CD4-positive, alpha-beta T cell treated with Interleukin-1 beta for 1 hour (primary cell): ENCODE results near the gene FAM171A1.
A peak's percentile ranks its signal among the peaks of the same experiment; 100 is the strongest.
"Not testable (repeated sequence)": the region's sequence is repeated elsewhere in the genome, so short reads cannot be mapped to it uniquely, and the experiment has no call there.

Source experiments
- DNase-seq, 2 donors: peaks; one replicate each; pipeline ENCODE4 v3.0.0-alpha.2; 2020 to 2022

FAM171A1 gene

DNA sequence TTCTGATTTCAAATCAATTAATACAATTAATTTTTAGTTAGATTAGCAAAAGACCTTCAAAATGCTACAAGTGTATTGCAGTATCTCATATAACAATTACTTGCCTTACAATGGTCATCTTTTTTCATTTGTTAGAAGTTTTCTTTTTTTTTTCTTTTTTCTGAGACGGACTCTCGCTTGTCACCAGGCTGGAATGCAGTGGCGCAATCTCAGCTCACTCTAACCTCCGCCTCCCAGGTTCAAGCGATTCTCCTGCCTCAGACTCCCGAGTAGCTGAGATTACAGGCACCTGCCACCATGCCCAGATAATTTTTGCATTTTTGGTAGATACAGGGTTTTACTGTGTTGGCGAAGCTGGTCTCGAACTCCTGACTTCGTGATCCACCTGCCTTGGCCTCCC lies 95.0 kb downstream of the FAM171A1 start:
- DNase-seq, result not testable (repeated sequence)

DNA sequence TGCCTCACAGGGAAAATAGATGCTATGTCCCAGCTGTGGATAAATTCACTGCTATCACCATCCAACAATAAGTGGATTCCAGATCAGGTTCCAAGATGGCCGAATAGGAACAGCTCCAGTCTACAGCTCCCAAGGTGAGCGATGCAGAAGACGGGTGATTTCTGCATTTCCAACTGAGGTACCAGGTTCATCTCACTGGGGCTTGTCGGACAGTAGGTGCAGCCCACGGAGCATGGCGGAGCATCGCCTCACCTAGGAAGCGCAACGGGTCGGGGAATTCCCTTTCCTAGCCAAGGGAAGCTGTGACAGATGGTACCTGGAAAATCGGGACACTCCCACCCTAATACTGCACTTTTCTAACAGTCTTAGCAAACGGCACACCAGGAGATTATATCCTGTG lies 101.3 kb downstream of the FAM171A1 start:
- DNase-seq, result not testable (repeated sequence)

DNA sequence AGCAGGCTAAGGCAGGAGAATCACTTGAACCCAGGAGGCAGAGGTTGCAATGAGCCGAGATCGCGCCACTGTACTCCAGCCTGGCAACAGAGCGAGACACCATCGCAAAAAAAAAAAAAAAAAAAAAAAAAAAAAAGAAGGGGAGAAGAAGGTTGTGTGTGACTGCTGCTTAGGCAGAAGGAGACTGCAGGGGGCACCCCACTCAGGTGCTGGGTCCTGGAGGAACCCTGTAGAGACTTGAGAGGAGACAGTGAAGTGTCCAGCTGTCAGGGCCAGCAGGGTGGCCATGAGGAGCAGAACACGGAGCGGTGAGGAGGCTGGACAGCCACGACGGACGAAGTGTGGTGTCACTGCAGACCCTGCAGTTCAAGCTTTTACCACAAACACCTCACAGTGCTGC lies 103.6 kb downstream of the FAM171A1 start:
- DNase-seq, result no peak

DNA sequence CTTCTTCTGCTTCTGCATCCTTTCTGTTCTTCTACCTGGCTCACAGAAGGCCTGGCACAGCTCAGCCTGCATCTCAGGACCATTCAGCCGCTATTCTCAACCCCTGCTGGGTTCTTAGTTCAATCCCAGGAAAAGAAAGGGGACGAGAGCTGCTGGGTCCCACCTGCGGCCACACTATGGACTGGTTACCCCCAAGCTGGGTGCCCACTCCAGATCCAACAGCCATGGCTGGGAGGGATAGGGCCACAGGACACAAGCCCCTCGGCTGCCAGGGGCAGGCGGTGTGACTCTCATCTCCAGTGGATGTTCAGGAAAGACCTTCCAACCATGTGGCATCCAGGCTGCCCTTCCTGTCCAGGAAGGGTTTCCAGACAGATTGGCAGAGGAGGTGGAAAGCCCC lies 105.0 kb downstream of the FAM171A1 start:
- no peak for DNase-seq

DNA sequence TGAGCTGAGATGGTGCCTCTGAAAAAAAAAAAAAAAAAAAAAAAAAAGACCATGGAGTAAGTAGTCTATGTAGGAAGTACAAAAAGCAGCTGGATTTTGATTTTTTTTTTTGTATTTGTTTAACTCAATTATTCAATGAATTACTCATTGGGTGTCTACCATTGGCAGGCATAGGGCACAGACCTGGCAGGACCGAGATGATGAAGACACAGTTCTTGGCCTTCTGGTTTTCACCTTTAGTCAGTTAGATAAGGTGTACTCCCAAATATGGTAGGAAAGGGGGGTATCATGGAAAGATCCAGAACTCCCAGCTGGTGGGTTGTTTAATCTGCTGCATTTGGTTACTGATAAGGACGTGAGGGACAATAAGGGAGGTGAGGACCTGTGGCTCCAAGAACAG lies 105.5 kb downstream of the FAM171A1 start:
- no peak for DNase-seq

DNA sequence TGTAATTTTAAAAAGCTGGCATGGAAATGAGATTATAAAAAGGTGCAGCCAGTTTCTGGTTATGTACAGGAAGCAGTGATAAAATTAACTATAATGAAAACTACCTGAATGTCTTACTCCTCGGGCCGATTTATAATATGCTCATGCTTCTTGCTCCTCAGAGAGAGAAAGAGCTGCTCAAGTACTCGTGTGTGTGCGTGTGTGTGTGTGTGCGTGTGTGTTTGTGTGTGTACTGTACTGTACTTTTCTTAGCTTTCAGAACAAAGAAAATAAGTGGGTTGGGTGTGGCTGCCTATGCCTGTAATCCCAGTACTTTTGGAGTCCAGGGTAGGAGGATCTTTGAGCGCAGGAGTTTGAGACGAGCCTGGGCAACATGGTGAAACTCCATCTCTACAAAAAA lies 106.0 kb downstream of the FAM171A1 start:
- no peak for DNase-seq

DNA sequence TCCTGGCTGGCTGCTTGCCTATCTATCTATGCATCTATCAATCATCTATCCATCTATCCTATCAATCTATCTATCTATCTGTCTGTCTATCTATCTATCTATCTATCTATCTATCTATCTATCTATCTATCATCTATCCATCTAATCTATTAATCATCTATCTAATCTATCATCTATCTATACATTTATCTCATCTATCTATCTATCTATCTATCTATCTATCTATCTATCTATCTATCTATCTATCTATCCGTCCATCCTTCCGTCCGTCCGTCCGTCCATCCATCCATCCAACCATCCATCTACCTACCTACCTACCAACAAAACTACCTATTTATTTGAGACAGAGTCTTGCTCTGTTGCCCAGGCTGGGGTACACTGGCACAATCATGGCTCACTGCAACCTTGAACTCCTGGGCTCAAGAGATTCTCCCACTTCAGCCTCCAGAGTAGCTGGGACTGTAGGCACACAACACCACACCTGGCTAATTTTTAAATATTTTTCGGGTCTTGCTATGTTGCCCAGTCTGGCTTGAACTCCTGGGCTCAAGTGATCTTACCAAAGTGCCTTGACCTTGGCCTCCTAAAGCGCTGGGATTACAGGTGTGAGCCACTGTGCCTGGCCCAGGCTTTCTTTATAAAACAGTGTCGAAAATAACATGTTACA lies 107.3 kb downstream of the FAM171A1 start:
- no peak for DNase-seq

DNA sequence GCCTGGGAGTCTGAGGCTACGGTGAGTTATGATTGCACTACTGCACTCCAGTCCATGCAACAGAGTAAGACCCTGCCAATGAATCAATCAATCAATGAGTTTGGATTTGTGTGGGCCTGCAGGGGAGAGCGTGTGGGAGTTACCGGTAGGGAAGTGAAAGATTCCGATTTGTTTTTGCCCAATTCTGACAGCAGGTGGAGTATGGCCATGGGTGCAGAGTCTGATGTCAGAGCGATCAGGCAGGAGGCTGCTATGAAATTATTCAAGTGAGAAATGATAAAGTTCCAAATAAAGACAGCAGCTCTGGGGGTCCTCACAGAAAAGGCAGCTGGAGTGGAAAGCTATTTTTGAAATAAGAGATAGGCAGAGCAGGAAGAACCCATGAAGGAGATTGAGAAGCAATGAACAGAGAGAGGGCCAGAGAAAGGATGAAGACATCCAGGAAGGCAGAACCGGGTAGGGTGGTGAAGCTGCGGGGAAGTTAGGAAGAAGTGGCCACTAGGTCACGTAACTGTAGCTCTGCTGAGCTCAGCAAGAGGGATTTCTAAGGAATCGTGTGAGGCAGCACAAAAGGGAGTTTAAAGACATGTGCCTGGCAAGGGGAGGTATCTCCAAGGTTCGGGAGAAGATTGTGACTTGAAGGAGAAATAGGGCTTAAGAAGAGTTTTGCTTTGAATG lies 108.9 kb downstream of the FAM171A1 start:
- no peak for DNase-seq

DNA sequence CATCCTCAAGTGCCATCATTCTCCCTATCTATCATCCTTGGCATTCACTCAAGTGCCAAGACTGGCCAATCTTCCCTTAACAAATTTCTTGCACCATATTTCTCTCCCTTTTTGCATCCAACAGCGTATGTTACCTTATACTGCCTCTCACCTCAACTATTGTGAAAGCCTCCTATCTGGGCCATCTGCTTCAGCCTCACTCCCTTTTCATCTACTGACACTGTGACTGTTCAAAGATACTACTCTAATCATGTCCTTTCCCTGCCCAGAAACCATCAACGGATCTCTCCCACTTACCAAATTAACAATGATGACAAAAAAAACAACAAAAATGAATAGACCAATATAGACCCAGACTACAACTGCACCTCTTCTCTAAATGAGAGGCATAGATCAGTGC lies 112.0 kb downstream of the FAM171A1 start:
- DNase-seq, result no peak

DNA sequence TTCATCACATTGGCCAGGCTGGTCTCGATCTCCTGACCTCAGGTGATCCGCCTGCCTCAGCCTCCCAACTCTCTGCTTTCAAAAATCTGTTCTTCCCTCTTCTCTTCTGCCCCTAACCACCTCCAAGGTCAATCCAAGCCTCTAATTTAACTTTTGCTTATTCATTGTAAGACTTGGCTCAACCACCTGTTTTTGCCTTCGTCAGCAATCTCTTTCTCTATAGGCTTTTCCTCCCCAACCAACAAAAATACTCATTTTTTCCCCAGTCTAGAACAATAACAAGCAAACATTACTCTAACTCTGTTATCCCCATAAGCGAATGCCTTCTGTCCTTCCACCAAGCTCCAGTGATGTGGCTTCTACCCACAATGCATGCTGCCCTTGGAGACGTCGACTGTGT lies 112.8 kb downstream of the FAM171A1 start:
- no peak for DNase-seq

DNA sequence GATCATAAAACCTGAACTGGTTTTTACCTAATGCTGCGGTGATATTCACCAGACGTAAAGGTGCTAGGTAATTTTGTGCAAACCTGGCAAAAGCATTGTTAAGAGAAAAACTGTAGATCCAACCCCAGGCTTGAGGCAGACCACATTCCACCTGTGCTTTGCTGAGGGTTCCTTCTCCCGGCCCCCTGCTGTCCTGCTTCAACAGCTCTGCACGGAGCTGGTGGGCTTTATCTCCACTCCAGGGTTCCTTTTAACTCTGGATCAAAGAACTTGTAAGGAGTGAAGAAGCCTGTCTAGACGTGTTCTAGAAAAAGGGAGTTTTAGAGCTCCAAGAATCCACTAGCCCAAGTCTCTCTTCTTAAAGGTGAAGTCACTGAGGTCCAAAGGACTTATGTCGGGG lies 115.1 kb downstream of the FAM171A1 start:
- DNase-seq, result no peak

DNA sequence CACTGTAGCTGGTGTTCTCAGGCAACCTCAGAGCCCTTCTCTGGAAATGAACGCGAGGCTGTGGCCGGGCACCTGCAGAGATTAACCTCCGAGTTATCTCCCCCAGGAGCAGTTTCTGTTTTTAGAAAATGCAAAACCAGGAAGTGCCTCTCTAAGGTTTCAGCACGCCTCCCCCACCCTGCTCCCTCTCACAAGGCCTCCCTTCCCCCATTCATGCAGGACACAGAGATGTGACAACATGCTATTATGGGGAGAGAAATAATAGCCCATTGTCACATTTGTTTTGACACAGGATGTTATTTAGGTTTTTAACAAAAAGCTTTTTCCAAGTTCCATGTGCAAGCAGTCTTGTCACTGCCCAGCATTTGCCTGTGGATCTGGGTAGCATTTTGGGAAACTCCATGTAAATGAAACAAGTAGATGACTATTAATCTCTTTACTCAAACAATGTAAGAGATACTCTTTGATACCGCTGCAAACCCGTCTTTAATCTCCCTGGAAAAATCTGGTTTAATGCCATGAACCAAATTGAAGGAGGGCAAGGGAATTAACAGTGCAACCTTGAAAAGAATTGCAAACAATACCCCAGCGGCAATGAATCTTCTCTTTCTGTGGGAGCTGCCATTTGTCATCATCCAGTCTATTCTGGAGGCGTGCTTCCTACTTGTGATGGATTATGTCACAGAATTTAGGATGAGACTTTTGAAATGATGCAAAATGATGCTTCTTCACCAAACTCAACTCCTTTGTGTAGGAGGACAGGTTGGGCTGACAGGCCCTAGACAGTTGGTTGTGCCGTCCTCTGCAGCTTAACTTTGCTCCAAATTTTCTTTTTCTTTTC lies 116.1 kb downstream of the FAM171A1 start:
- peak in 1 of 2 donors; percentile 13 for DNase-seq

DNA sequence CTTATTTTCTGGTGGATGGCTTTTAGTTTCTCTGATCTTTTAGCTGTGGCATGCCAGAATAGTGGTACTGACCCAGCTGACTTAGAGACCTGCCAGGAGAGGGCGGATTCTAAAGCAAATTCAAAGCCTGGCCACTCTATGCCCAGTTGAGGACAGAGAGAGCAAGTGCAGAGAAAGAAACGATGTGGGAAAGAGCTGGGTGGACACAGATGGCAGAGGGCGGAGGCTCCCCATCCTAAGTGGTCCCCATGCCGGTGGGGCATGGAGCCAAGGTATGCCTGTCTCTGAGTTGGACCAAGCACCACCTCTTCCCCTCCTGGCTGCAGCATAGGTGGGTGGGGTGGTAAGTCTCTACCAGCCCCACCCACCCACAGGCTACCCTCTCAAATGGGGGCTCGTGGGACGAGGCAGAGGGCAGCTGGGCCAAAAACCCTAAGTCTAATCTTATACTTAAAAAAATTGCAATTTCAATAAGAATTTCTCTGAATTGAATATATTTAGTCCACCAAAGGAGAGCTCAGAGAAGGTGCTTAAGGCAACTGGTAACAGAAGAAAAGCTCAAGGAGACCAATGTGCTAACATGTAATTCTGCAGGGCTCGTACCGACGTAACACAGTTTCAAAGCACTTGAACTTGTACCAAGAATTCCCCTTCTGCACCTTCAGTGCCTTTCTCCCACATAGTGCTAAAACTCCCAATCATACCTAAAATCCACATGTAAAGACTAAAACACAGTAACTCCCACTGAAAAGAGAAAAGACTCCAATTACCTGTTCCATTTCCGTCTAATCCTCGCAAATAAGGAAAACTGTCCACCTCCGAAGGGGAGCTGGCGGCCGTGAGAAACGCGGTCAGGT lies 116.9 kb downstream of the FAM171A1 start:
- no peak for DNase-seq

DNA sequence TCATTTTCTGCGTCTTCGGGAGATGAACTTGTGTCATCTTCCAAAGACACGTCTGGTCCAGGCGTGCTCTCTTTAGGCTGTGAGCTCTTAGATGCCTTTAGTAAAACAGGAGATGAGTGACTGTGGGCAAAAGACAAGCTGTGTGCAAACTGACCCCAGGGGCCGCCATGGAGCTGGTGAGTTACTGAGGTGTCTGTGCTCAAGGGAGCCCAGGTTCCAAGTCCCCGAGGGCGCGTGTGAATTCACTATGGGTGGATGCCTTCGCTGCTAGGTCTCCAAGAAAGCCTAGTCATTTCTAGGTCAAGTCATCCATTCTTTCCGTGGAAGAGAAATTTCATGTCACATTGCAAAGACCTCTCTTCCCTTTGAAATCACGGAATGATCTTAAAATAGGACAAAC lies 118.7 kb downstream of the FAM171A1 start:
- no peak for DNase-seq

DNA sequence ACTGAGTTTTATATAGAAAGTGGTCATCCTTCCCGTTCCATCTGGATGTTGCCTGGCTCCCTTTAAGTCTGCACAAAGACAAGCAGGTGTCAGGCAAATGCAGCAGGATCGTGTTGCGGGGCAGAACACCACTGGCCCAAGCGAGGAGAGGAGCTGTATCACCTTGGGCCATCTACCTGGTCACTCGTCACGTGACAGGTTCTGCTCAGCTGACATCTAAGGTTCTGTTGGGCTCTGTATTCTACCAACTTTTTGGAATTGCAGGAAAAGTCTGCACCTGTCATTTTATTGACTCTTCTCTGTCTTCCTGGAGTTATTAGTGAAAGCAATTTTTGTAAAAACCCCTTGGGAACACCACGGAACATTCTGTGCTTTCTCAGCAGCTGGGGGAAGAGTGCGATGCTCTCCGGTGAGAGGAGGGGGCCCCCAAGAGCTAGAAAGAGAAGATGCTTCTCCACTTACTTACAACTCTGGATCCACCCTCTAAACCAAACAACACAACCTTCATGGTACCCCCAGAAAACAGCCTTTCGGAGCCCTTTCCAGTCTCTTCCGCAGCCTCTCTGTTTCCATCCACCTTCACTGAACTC lies 119.2 kb downstream of the FAM171A1 start:
- DNase-seq, result no peak

DNA sequence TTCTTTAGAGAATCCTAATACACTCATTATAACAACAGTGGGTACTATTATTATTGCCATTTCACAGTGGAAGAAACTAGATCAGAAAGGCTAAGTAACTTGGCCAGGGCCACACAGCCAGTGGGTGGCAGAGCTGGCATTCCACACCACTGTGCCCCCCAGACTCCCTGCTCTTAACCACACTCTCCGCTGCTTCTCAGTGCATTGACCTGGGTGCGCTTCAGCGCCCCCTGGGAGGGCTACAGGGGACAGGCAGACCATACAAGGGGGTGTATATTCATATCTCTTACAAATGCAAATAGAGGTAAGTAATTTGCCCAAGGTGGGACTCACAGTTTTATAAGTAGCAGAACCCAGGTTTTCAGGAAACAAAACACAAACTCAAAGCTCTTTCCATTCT lies 125.6 kb downstream of the FAM171A1 start:
- peak; percentile 12 to 22 for DNase-seq

DNA sequence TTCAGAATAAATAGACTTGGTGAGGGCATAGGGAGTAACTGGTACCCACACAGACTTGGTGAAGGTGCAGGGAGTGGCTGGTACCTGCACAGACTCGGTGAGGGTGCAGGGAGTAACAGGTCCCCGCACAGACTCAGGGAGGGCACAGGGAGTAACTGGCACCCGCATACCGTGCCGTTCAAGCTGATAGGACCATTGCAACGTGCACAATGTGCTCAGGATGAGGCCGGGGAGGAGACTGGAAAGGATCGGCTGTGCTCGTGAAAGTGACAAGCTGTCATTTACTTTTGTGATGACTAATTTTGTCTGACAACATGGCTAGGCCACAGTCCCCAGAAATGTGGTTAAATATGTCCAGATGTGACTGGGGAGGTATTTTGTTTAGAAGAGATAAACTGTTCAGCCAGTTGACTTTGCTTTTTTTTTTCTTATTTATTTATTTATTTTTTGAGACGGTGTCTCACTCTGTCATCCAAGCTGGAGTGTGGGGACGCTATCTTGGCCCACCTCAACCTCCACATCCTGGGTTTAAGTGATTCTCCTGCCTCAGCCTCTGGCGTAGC lies 126.4 kb downstream of the FAM171A1 start:
- no peak for DNase-seq

DNA sequence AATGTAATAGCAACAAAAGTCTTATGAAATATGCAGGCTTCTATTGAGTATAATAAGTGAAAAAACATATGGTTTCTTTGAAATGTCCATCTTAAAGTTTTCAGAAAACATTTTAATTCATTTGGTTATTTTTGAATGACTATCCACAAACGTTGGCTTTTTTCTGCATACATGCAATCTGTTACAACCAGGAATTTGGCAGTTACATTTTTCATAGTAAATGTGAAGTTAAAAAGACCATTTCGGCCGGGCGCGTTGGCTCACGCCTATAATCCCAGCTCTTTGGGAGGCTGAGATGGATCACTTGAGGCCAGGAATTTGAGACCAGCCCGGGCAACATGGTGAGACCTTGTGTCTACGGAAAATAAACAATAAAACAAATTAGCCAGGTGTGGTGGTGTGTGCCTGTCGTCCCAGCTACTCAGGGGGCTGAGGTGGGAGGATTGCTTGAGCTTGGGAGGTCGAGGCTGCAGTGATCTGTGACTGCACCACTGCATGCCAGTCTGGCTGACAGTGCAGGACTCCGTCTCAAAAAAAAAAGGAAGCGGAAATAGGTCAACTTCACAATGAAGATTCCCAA lies 128.7 kb downstream of the FAM171A1 start:
- DNase-seq, result no peak

DNA sequence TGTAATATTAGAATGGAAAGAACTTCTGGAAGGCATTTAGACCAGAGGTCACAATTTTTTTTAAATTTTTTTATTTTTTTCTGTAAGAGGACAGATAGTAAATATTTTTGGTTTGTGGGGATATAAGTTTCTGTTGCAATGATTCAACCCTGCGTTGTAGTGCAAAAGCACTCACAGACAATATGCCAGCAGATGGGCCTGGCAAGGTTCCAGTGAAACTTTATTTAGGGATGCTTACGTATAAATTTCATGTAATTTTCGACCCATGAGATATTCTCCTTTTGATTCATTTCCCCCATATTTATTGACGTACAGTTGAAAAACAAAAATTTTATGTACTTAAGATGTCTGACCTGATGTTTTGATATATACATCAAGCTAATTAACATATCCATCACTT lies 129.8 kb downstream of the FAM171A1 start:
- DNase-seq, result no peak

DNA sequence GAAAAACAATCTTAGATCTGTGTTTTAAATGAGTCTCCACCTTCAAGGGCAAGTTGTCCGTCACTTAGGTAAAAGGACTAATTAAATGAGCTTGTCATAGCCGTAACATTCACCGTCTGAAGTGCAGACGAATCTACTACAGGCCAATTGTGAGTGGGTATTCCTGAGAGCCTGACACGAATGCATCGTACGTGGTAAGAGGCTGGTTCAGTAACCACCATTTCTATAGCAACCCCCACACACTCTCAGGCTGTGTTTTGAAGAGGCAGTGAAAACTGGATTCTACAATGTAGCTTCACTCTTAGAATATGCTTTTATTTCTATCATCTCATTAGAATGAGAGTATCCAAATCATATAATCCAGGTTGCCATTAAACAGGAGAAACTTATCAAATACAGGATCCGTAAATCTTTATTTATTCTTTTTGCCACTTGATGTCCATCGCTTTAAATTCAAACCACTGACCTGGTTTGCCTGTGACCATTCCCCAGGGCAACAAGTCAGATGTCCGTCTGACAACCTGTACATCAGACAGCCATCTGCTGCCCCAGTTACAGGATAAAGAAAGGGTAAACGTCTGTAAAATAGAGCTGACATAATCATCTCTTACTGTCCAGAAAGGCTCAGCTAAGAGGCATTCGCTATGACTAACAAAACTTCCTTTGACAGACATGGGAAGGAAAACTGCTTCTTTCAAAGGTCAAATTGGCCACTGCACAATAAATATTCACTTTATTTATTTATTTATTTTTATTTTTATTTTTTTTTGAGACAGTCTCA lies 132.3 kb downstream of the FAM171A1 start:
- DNase-seq, result no peak

DNA sequence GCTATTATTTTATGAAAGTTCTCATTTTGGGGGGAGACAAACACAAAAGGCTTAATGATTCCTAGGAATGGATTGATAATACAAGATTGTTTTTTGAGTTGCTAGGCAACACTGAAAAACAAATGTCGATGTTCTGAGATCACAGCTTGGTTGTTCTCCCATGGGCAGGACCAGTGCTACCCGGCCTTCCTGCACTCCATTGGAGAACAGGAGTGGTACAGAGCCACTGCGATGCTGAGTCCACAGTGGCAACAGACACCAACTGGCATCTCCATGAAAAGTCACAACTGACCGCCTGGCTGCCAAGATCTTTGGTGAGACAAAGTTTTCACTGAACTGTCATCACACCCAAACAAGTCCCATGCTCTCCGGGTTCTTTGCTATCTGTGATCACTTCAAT lies 133.7 kb downstream of the FAM171A1 start:
- DNase-seq, result no peak
